ENCODE measurements around the gene CCDC38.

Gene CCDC38

DNA sequence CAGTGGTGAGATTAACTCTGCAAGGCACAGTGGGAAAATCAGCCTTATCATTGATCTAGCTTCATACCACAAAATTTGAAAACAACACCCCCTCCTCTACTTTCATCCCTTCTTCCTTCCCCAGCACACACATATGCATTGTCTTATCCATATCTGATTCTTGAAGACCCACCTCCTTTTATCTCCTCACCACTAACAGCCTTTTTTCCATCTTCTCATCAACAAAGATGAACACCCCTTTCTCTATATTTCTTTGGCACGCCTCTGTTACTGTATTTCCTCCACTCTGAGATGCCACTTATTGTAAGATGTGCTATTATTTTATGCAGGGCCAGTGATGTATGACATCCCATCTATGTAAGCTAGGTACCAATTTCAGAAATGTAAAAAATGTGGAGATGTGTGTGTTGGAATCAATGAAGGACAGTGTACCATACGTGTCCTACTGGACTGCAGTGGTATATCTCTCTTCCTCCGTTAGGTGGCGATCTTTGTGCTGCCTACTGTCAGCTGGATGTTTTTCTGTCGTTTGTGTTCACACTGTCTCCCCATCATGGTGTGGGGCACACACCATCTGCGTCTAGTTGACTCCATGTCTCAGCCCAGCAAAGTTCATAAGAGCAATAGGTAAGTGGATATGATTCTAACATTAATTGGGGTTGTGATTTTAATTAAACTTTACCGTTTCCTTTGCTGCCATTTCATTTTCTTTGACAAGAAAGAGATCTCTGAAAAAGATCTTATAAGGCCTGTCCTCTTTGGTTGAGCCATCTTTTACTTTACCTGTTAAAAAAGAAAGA lies 24.0 kb downstream of the CCDC38 start:
- no peaks in the 10 kb centered on the region for H3K36me3 ChIP-seq
- H3K27me3 ChIP-seq = peaks cover 9% of the 10 kb centered on the region; the same call in 1 of the 2 replicates
- DNase-seq = peak; percentile 48
- TF ChIP-seq, protein P1, sequence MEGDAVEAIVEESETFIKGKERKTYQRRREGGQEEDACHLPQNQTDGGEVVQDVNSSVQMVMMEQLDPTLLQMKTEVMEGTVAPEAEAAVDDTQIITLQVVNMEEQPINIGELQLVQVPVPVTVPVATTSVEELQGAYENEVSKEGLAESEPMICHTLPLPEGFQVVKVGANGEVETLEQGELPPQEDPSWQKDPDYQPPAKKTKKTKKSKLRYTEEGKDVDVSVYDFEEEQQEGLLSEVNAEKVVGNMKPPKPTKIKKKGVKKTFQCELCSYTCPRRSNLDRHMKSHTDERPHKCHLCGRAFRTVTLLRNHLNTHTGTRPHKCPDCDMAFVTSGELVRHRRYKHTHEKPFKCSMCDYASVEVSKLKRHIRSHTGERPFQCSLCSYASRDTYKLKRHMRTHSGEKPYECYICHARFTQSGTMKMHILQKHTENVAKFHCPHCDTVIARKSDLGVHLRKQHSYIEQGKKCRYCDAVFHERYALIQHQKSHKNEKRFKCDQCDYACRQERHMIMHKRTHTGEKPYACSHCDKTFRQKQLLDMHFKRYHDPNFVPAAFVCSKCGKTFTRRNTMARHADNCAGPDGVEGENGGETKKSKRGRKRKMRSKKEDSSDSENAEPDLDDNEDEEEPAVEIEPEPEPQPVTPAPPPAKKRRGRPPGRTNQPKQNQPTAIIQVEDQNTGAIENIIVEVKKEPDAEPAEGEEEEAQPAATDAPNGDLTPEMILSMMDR (IDR thresholded peaks at IDR 0.05; ENCODE audit: low read depth, low read length) = peak; percentile 94
- H3K4me1 ChIP-seq = no peaks in the 10 kb centered on the region
- no peak overlapping the region for H3K4me3 ChIP-seq (ENCODE audit: low read depth, low read length)
- no peaks in the 10 kb centered on the region for H3K9me3 ChIP-seq

DNA sequence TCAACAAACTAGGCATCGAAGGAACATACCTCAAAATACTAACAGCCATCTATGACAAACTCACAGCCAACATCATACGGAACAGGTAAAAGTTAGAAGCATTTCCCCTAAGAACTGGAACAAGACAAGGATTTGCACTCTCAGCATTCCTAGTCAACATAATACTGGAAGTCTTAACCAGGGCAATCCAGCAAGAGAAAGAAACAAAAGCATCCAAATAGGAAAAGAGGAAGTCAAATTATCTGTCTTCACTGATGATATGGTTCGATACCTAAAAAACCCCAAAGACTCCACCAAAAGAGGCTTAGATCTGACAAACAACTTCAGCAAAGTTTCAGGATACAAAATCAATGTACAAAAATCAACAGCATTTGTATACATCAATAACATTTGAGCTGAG lies 32.5 kb downstream of the CCDC38 start:
- H3K36me3 ChIP-seq = no peaks in the 10 kb centered on the region
- H3K27me3 ChIP-seq = no peaks in the 10 kb centered on the region
- no peaks in the 10 kb centered on the region for H3K4me1 ChIP-seq
- H3K9me3 ChIP-seq = no peaks in the 10 kb centered on the region
- DNase-seq = no peak
- TF ChIP-seq, protein P1 (IDR thresholded peaks at IDR 0.05; ENCODE audit: low read depth, low read length) = no peak
- H3K4me3 ChIP-seq (ENCODE audit: low read depth, low read length) = no peak overlapping the region

DNA sequence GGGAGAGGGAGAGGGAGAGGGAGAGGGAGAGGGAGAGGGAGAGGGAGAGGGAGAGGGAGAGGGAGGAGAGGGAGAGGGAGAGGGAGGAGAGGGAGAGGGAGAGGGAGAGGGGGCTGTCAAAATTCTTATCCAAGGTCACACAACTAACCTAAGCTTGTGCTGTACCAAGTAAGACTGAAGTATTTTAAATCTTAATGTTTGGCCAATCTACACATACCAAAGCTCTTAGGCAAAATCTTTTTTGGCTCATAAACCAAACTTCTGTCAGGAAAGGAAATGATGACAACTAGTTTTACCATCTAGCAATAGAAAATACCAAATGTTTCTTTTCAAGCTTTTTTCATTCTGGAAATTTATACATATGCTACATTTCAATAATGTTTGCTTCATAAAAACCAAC lies 33.8 kb downstream of the CCDC38 start:
- Histone ChIP-seq H3K36me3 (no peaks in the 10 kb centered on the region), H3K4me3 (ENCODE audit: low read depth, low read length) (no peak overlapping the region), H3K27me3 (no peaks in the 10 kb centered on the region; the same call in 1 of the 2 replicates), H3K4me1 (no peaks in the 10 kb centered on the region), H3K9me3 (no peaks in the 10 kb centered on the region)
- TF ChIP-seq, protein P1 (IDR thresholded peaks at IDR 0.05; ENCODE audit: low read depth, low read length) = no peak
- no peak for DNase-seq

DNA sequence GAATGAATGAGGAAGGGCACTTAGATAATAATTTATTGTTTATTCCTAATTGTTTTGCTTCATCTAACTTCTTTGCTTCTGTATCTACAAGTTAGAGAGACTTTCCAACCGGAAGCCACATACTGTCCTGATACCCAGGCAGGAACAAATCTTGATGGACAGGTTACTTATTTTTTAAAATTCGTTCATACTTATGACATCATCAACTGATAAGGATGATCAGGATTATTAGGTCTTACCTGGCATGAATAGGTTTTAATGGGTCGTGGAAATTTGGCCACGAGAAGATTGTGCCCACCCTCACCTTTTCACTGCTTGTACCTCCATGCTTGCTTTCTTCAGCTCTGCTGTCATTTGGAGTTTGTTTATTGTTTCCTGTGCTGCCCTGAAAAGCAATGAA lies 44.3 kb downstream of the CCDC38 start:
- Histone ChIP-seq H3K4me1 (no peaks in the 10 kb centered on the region), H3K36me3 (no peaks in the 10 kb centered on the region), H3K4me3 (ENCODE audit: low read depth, low read length) (no peak overlapping the region), H3K9me3 (no peaks in the 10 kb centered on the region), H3K27me3 (peaks cover 6% of the 10 kb centered on the region)
- DNase-seq = no peak
- TF ChIP-seq, protein P1 (IDR thresholded peaks at IDR 0.05; ENCODE audit: low read depth, low read length) = no peak

DNA sequence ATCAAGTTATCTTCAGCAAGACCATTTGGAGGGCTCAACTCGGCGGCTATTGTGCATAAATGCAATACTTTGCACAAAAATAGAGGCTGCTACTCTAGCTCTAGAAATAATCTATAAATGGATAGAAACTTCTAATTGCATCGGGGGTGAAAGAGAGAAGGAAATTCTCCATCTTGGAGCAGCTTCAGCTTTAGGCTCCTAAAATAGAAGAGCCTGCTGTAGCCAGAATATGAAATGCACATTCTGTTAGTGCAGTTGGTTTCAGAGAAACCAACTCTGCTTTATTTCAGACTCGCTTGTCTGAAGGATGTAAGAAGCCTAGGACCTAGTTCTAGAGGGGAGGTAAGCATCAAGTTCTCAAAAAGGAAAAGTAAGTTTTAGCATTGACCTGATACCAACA lies 45.6 kb downstream of the CCDC38 start:
- Histone ChIP-seq H3K9me3 (no peaks in the 10 kb centered on the region), H3K4me1 (no peaks in the 10 kb centered on the region), H3K27me3 (peaks cover 6% of the 10 kb centered on the region; the same call in 1 of the 2 replicates), H3K4me3 (ENCODE audit: low read depth, low read length) (no peak overlapping the region), H3K36me3 (no peaks in the 10 kb centered on the region)
- DNase-seq = no peak
- TF ChIP-seq, protein P1 (IDR thresholded peaks at IDR 0.05; ENCODE audit: low read depth, low read length) = no peak

DNA sequence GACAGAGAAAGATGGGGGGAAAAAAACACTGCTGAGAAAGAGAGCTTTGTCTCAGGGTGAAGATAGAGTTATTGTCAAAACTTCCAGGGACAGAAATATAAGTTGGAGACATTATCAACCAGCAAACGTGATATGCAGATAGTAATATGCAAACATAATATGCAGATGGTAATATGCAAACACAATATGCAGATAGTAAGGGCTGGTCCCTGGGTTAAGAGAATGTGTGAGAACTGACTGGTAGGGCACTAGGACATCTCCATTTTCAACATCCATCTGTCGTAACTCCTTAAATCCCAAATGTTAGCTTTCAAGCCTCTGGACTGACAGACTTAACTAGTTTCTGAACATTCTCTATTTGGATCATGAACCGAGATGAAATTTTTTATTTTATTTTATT lies 51.5 kb downstream of the CCDC38 start:
- Histone ChIP-seq H3K4me1 (no peaks in the 10 kb centered on the region), H3K4me3 (ENCODE audit: low read depth, low read length) (no peak overlapping the region), H3K9me3 (no peaks in the 10 kb centered on the region), H3K36me3 (no peaks in the 10 kb centered on the region), H3K27me3 (no peaks in the 10 kb centered on the region)
- DNase-seq = no peak
- TF ChIP-seq, protein P1 (IDR thresholded peaks at IDR 0.05; ENCODE audit: low read depth, low read length) = no peak

Data from BE2C (cell line).